H9 (cell line): ENCODE results near the gene ATP2B2. TPM values are rescaled to one million over a fixed set of nuclear protein-coding genes. Genes with fewer than 3 reads are reported as not detected.

ENCODE experiments used
- DNase-seq: peaks from one replicate; pipeline ENCODE4 v3.0.0-alpha.2; 2017
- H2AFZ ChIP-seq: one replicate; pipeline ENCODE4 v1.6.1; 2013; ENCODE audit warnings: mild to moderate bottlenecking, low read length, control low read depth, moderate library complexity
- H2AK5ac ChIP-seq: 2 replicates; pipeline ENCODE4 v1.6.1; 2013; ENCODE audit warnings: low read length, control low read depth, mixed read lengths; ENCODE audit not compliant: insufficient read length
- H2BK120ac ChIP-seq: one replicate; pipeline ENCODE4 v1.6.1; 2013; ENCODE audit warnings: low read depth, mild to moderate bottlenecking, low read length, control low read depth, inconsistent platforms; ENCODE audit not compliant: poor library complexity, severe bottlenecking
- H2BK12ac ChIP-seq: 2 replicates; pipeline ENCODE4 v1.6.1; 2013; ENCODE audit warnings: low read length, control low read depth, mixed read lengths, low read depth; ENCODE audit not compliant: insufficient read length
- H2BK15ac ChIP-seq: 2 replicates; pipeline ENCODE4 v1.6.1; 2013; ENCODE audit warnings: low read depth, low read length, control low read depth
- H2BK20ac ChIP-seq: one replicate; pipeline ENCODE4 v1.6.1; 2013; ENCODE audit warnings: low read depth, mild to moderate bottlenecking, low read length, control low read depth, inconsistent platforms; ENCODE audit not compliant: poor library complexity, severe bottlenecking
- H2BK5ac ChIP-seq: 2 replicates; pipeline ENCODE4 v1.6.1; 2013; ENCODE audit warnings: low read length, control low read depth, mixed read lengths; ENCODE audit not compliant: insufficient read length
- H3K14ac ChIP-seq: 2 replicates; pipeline ENCODE4 v1.6.1; 2013; ENCODE audit warnings: low read length, control low read depth; ENCODE audit not compliant: insufficient read depth
- H3K18ac ChIP-seq: 2 replicates; pipeline ENCODE4 v1.6.1; 2013; ENCODE audit warnings: low read depth, mild to moderate bottlenecking, mixed read lengths, low read length, control low read depth; ENCODE audit not compliant: insufficient read length
- H3K23ac ChIP-seq: 2 replicates; pipeline ENCODE4 v1.6.1; 2013; ENCODE audit warnings: low read length, control low read depth, mixed read lengths, low read depth; ENCODE audit not compliant: insufficient read length
- H3K23me2 ChIP-seq: 2 replicates; pipeline ENCODE4 v1.6.1; 2013; ENCODE audit warnings: low read depth, mild to moderate bottlenecking, mixed read lengths, low read length, control low read depth; ENCODE audit not compliant: insufficient read length, poor library complexity, severe bottlenecking
- H3K27ac ChIP-seq: 2 replicates; pipeline ENCODE4 v1.5.1; 2013; ENCODE audit warnings: low read length, control low read depth, mixed read lengths, low read depth; ENCODE audit not compliant: insufficient read length
- H3K27me3 ChIP-seq: 2 replicates; pipeline ENCODE4 v1.6.1; 2013; ENCODE audit warnings: low read length, control low read depth, inconsistent platforms; ENCODE audit not compliant: insufficient read depth
- H3K4ac ChIP-seq: 2 replicates; pipeline ENCODE4 v1.6.1; 2013; ENCODE audit warnings: low read depth, mild to moderate bottlenecking, control low read depth, inconsistent platforms, low read length, moderate library complexity
- H3K4me1 ChIP-seq: 2 replicates; pipeline ENCODE4 v1.6.1; 2013; ENCODE audit warnings: low read length, control low read depth, inconsistent platforms; ENCODE audit not compliant: insufficient read depth
- H3K4me2 ChIP-seq: 2 replicates; pipeline ENCODE4 v1.6.1; 2013; ENCODE audit warnings: low read length, control low read depth, mixed read lengths; ENCODE audit not compliant: insufficient read length, insufficient read depth
- H3K56ac ChIP-seq: 2 replicates; pipeline ENCODE4 v1.6.1; 2013; ENCODE audit warnings: low read depth, mild to moderate bottlenecking, mixed read lengths, low read length, control low read depth; ENCODE audit not compliant: insufficient read length
- H3K79me1 ChIP-seq: 2 replicates; pipeline ENCODE4 v1.6.1; 2013; ENCODE audit warnings: low read depth, mild to moderate bottlenecking, moderate library complexity, low read length, control low read depth, inconsistent platforms; ENCODE audit not compliant: insufficient read depth, poor library complexity, severe bottlenecking
- H3K79me2 ChIP-seq: 2 replicates; pipeline ENCODE4 v1.6.1; 2013; ENCODE audit warnings: low read length, control low read depth, inconsistent platforms; ENCODE audit not compliant: insufficient read depth
- H3K9ac ChIP-seq: 2 replicates; pipeline ENCODE4 v1.6.1; 2013; ENCODE audit warnings: low read length, control low read depth, mixed read lengths; ENCODE audit not compliant: insufficient read length; ENCODE audit errors: extremely low read depth
- H3K9me3 ChIP-seq: one replicate; pipeline ENCODE4 v1.6.1; 2013; ENCODE audit warnings: low read depth, low read length, inconsistent platforms; ENCODE audit not compliant: control insufficient read depth
- H3T11ph ChIP-seq: one replicate; pipeline ENCODE4 v1.6.1; 2013; ENCODE audit warnings: mild to moderate bottlenecking, low read length, control low read depth, inconsistent platforms
- H4K20me1 ChIP-seq: one replicate; pipeline ENCODE4 v1.6.1; 2013; ENCODE audit not compliant: control insufficient read depth, insufficient read length, insufficient read depth
- H4K5ac ChIP-seq: 2 replicates; pipeline ENCODE4 v1.6.1; 2013; ENCODE audit warnings: low read depth, mild to moderate bottlenecking, mixed read lengths, low read length, control low read depth; ENCODE audit not compliant: insufficient read length
- H4K8ac ChIP-seq: replicated peaks from 2 replicates; pipeline ENCODE4 v1.6.1; 2013; ENCODE audit warnings: low read length, control low read depth, mixed read lengths, low read depth; ENCODE audit not compliant: insufficient read length
- H4K91ac ChIP-seq: 2 replicates; pipeline ENCODE4 v1.6.1; 2013; ENCODE audit warnings: low read depth, mild to moderate bottlenecking, moderate library complexity, mixed read lengths, low read length, control low read depth; ENCODE audit not compliant: insufficient read length
- H3K27ac Mint-ChIP-seq, 3 experiments: 2 replicates in 2 of 3; 3 replicates in 1 of 3; pipeline ENCODE4 v1.8.0; 2020 to 2021; ENCODE audit warnings: mixed read lengths in 3 of 3, mild to moderate bottlenecking in 1 of 3, moderate library complexity in 1 of 3
- H3K27me3 Mint-ChIP-seq: 2 replicates; pipeline ENCODE4 v1.8.0; 2021; ENCODE audit warnings: low read depth, mild to moderate bottlenecking, moderate library complexity, mixed read lengths
- H3K36me3 Mint-ChIP-seq, 3 experiments: 2 replicates in 2 of 3; 3 replicates in 1 of 3; pipeline ENCODE4 v1.8.0; 2020 to 2021; ENCODE audit warnings: low read depth in 3 of 3, mixed read lengths in 3 of 3; ENCODE audit not compliant: insufficient read depth in 1 of 3
- H3K4me1 Mint-ChIP-seq, 2 experiments: 2 replicates each; pipeline ENCODE4 v1.8.0; 2020; ENCODE audit warnings: mixed read lengths in 2 of 2
- H3K4me3 Mint-ChIP-seq, 2 experiments: 2 replicates in 1 of 2; 3 replicates in 1 of 2; pipeline ENCODE4 v1.8.0; 2020 to 2021; ENCODE audit warnings: mild to moderate bottlenecking in 2 of 2, mixed read lengths in 2 of 2, moderate library complexity in 1 of 2
- H3K9me3 Mint-ChIP-seq, 2 experiments: 2 replicates in 1 of 2; 3 replicates in 1 of 2; pipeline ENCODE4 v1.8.0; 2020; ENCODE audit warnings: mild to moderate bottlenecking in 2 of 2, mixed read lengths in 2 of 2, moderate library complexity in 1 of 2
- CTCF ChIP-seq: fragments of 200-600 bp; sonication (generic); conservative IDR thresholded peaks from 3 replicates; pipeline ENCODE4 v1.8.0; 2021; ENCODE audit warnings: antibody characterized with exemption, mild to moderate bottlenecking
- WGBS: extraction: QIAGEN DNeasy Blood & Tissue Kit; methylation state at CpG from one replicate; pipeline ENCODE4 v1.1.7; 2013; ENCODE audit warnings: missing lambda C conversion rate, low lambda C conversion rate, mixed read lengths; ENCODE audit not compliant: insufficient read length; ENCODE audit errors: extremely low coverage; 5-methylcytosine and 5-hydroxymethylcytosine counted together
- total RNA-seq: library from RNA; stranded (reverse); gene quantifications from 2 replicates; pipeline ENCODE4 v1.2.1, GENCODE V29; 2021

Gene ATP2B2
- total RNA-seq, 1 experiment from 2014 or later, result 0.33 TPM

GRCh38 chr3:10550705-10551104 lies 45.3 kb upstream of the ATP2B2 start:
- Histone ChIP-seq H3K14ac (no peak overlapping the region), H3K4me1 (0 out of 2 replicates have a peak, but pooled peaks cover 3% of the 10 kb centered on the region)

More at GRCh38 chr3:10550705-10551104, 45.3 kb upstream of the ATP2B2 start:
- Histone ChIP-seq H3K9me3 (no peaks in the 10 kb centered on the region), H3K4me2 (no peak overlapping the region), H3K79me2 (no peaks in the 10 kb centered on the region), H2AK5ac (no peak overlapping the region), H3K18ac (no peak overlapping the region), H3K79me1 (no peaks in the 10 kb centered on the region), H3K23me2 (no peaks in the 10 kb centered on the region), H2BK15ac (no peak overlapping the region), H4K8ac (no peak overlapping the region), H2BK5ac (no peak overlapping the region), H4K91ac (no peak overlapping the region), H4K5ac (no peak overlapping the region), H3K27me3 (no peaks in the 10 kb centered on the region), H4K20me1 (no peaks in the 10 kb centered on the region), H2BK12ac (no peak overlapping the region), H2BK20ac (no peak overlapping the region), H3T11ph (no peak overlapping the region), H3K9ac (no peak overlapping the region), H2BK120ac (no peak overlapping the region), H3K4ac (no peak overlapping the region), H3K56ac (no peak overlapping the region), H2AFZ (no peak overlapping the region), H3K27ac (no peak overlapping the region), H3K23ac (no peak overlapping the region)
- Mint-ChIP-seq H3K4me3 (no peak overlapping the region), H3K4me1 (peaks cover 30 to 49% of the 10 kb centered on the region in 2 experiments), H3K27ac (no peak overlapping the region), H3K9me3 (no peaks in the 10 kb centered on the region), H3K27me3 (peaks cover 8% of the 10 kb centered on the region), H3K36me3 (no peaks in the 10 kb centered on the region)
- WGBS, result no CpG with 5 or more reads among the region's 10 CpGs
- DNase-seq, result peak; percentile 24
- TF ChIP-seq CTCF, result no peak
